HG03135 (cell line): ENCODE results near the gene INPPL1.

Source experiments
- ATAC-seq: cut with Tn5 transposase; IDR thresholded peaks from one replicate; pipeline ENCODE4 v1.9.1; 2021; ENCODE audit warnings: mild to moderate bottlenecking, moderate library complexity; ENCODE audit not compliant: unreplicated experiment

INPPL1 gene

GRCh38 chr11:72280037-72280436, 55.5 kb downstream of the INPPL1 start:
- no peak for ATAC-seq

GRCh38 chr11:72280726-72281315, 56.3 kb downstream of the INPPL1 start:
- no peak for ATAC-seq

DNA sequence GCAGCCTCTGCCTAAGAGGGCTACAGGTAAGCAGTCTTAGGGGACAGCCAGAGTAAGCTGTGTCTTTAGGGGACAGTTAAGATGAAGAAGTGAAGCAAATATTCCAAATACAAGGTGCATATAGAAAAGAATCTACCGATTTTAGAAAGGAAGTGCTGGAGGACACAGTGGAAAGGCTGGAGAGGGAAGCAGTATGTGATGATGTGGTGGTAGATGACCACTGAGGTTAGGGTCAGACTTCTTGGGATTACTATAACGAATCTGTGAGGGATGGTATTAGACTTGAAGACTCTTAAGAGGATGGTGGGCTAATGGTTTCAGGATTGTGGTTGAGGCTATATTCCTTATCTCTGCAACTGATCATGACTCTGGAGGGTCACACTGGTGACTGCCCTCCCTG, 59.4 kb downstream of the INPPL1 start:
- ATAC-seq = no peak

DNA sequence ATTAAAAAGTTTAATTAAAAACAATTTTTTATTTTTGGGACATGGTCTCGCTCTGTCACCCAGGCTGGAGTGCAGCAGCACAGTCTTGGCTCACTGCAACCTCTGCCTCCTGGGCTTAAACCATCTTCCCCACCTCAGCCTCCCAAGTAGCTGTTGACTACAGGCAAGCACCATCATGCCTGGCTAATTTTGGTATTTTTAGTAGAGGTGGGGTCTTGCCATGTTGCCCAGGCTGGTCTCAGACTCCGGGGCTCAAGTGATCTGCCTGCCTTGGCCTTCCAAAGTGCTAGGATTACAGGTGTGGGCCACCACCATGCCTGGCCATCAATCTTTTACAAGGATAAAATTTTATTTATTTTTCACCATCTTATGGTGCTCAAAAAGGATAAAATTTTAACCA, 62.7 kb downstream of the INPPL1 start:
- ATAC-seq = no peak
